Uterus (tissue), 2 donors: ENCODE data around the gene PNPO.

Experiments
- POLR2A ChIP-seq, 2 donors: fragments of 450-650 bp; IDR thresholded peaks; one replicate each; pipeline ENCODE4 v1.6.1; 2016; ENCODE audit warnings: antibody characterized with exemption in 2 of 2, mild to moderate bottlenecking in 1 of 2, moderate library complexity in 1 of 2
- TF ChIP-seq, protein P1 (sequence below), 4 experiments: fragments of 200-600 bp in 2 of 4; fragments of 450-650 bp in 2 of 4; sonication (generic) in 2 of 4; IDR thresholded peaks; one replicate each; pipeline ENCODE4 v1.5.1; 2016 to 2019; ENCODE audit warnings: antibody characterized with exemption in 4 of 4, mild to moderate bottlenecking in 2 of 4, moderate library complexity in 1 of 4

DNA sequence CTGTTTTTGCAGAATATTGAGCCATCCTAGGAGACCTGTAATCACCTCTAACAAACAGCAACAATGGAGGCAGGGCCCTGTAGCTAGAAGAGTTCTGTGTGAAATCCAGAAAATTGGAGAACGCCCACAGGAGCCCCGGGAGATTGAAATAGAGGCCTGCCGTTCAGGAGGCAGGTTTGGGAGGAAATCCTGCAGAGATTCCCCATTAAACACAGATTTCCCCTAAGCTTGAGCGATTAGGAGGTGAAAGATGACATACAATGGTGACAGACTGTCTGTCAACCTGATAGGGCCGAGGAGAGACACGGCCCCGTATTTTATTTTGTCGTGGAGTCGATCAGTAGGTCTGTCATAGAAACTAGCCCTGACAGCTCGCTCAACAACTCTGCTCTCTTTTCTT lies 47.8 kb downstream of the PNPO start:
- TF ChIP-seq, protein P1, sequence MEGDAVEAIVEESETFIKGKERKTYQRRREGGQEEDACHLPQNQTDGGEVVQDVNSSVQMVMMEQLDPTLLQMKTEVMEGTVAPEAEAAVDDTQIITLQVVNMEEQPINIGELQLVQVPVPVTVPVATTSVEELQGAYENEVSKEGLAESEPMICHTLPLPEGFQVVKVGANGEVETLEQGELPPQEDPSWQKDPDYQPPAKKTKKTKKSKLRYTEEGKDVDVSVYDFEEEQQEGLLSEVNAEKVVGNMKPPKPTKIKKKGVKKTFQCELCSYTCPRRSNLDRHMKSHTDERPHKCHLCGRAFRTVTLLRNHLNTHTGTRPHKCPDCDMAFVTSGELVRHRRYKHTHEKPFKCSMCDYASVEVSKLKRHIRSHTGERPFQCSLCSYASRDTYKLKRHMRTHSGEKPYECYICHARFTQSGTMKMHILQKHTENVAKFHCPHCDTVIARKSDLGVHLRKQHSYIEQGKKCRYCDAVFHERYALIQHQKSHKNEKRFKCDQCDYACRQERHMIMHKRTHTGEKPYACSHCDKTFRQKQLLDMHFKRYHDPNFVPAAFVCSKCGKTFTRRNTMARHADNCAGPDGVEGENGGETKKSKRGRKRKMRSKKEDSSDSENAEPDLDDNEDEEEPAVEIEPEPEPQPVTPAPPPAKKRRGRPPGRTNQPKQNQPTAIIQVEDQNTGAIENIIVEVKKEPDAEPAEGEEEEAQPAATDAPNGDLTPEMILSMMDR (IDR thresholded peaks at IDR 0.05), result no peak
- no peak for TF ChIP-seq POLR2A (IDR thresholded peaks at IDR 0.05)
